ENCODE results near the gene RPUSD3.
"Not testable (repeated sequence)": the region's sequence is repeated elsewhere in the genome, so short reads cannot be mapped to it uniquely, and the experiment has no call there.

Gene RPUSD3
- 17.6 to 56.3 (median 36.3) reads per million in 3 experiments for total RNA-seq

GRCh38 chr3:9843715-9844438, at the start of gene RPUSD3:
TSS of gene RPUSD3 (minus strand) at chr3:9844008. CDS start at chr3:9843990, 18 bp downstream.
- DNase-seq: peak; percentile 92

- no peak for DNase-seq
Observed at GRCh38 chr3:9891072-9891622, 47.3 kb upstream of the RPUSD3 start.

- DNase-seq: peak; percentile 86
Observed at GRCh38 chr3:9890249-9891071, 46.7 kb upstream of the RPUSD3 start, which contains the start of gene JAGN1. TSS of gene JAGN1 (plus strand) at chr3:9890610. CDS start at chr3:9890723, 113 bp downstream.

- DNase-seq: no peak
Observed at GRCh38 chr3:9889405-9889804, 45.6 kb upstream of the RPUSD3 start.

- no peak for DNase-seq
Observed at GRCh38 chr3:9888540-9888939, 44.7 kb upstream of the RPUSD3 start.

- no peak for DNase-seq
Observed at GRCh38 chr3:9887480-9887879, 43.7 kb upstream of the RPUSD3 start.

GRCh38 chr3:9886328-9886727, 42.5 kb upstream of the RPUSD3 start:
- no peak for DNase-seq

GRCh38 chr3:9884555-9885165, 40.9 kb upstream of the RPUSD3 start:
- no peak for DNase-seq

GRCh38 chr3:9883706-9884554, 40.1 kb upstream of the RPUSD3 start:
- no peak for DNase-seq

GRCh38 chr3:9881441-9881840, 37.6 kb upstream of the RPUSD3 start:
- no peak for DNase-seq

- no peak for DNase-seq
Observed at GRCh38 chr3:9879830-9880549, 36.2 kb upstream of the RPUSD3 start, which contains the start of gene CIDEC. TSS of gene CIDEC (minus strand) at chr3:9880253. CDS start at chr3:9878486, 1,767 bp downstream.

GRCh38 chr3:9878700-9879099, 34.9 kb upstream of the RPUSD3 start:
- DNase-seq: no peak

- no peak for DNase-seq
Observed at GRCh38 chr3:9876991-9877390, 33.2 kb upstream of the RPUSD3 start.

GRCh38 chr3:9876255-9876654, 32.4 kb upstream of the RPUSD3 start:
- DNase-seq: not testable (repeated sequence)

- no peak for DNase-seq
Observed at GRCh38 chr3:9875448-9875847, 31.6 kb upstream of the RPUSD3 start.

- DNase-seq: not testable (repeated sequence)
Observed at GRCh38 chr3:9872067-9872466, 28.3 kb upstream of the RPUSD3 start.

GRCh38 chr3:9870978-9871377, 27.2 kb upstream of the RPUSD3 start:
- DNase-seq: no peak

GRCh38 chr3:9869955-9870354, 26.1 kb upstream of the RPUSD3 start:
- DNase-seq: no peak

GRCh38 chr3:9867106-9867505, 23.3 kb upstream of the RPUSD3 start:
- DNase-seq: no peak

- no peak for DNase-seq
Observed at GRCh38 chr3:9866639-9867038, 22.8 kb upstream of the RPUSD3 start.

GRCh38 chr3:9865125-9865637, 21.4 kb upstream of the RPUSD3 start:
- DNase-seq: not testable (repeated sequence)

All from central memory CD4-positive, alpha-beta T cell (primary cell).